Measurements from ENCODE around the gene MRPL55. TPM values are rescaled to one million over a fixed set of nuclear protein-coding genes. Genes with fewer than 3 reads are reported as not detected.
A peak's percentile ranks its signal among the peaks of the same experiment; 100 is the strongest.

The MRPL55 gene
- total RNA-seq, 1 donor from 2014 or later: 56.9 TPM

DNA sequence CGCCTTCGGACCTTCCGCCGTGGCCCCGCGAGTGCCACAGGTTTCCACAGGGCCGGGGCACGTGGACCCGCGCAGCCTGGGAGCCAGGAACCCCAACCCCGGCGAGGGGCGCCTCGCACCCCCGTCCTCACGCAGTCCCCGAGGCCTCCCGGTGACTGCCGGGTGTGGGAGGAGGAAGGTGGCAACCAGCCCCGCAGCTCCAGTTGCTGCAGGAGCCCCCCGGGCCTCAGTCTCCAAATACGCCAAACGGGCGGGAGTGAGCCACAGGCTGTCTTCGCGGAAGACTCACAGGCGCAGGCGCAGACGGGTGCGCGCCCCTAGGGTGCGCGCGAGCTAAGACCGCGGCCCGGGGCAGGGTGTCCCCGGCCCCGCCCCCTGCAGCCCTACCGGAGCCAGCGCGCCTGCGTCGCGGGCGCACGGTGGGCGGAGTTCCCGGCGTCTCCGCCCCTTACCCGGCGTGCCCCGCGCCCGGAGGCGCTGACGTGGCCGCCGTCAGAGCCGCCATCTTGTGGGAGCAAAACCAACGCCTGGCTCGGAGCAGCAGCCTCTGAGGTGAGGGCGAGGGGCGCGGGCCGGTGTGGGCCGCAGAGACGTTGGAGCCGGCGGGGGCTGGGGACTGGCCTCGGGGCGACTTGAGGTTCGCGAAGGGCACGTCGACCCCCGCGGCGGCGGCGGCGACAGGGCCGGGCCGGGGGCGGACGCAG, 26.7 kb downstream of the MRPL55 start, which contains the start of gene ARF1:
Gene ARF1, plus strand, starts transcription at position 495 of the 704 bp plus-strand sequence. CDS start 14,407 bp downstream, outside the sequence.
- DNase-seq (ENCODE audit: low spot score in 2 of 2, unreplicated experiment in 2 of 2): peak; percentile 95 to 98
- Mint-ChIP-seq H3K4me1 (peaks cover 38% of the 10 kb centered on the region), H3K36me3 (no peaks in the 10 kb centered on the region), H3K27ac (peak within 1 kb of the TSS; percentile 99), H3K27me3 (ENCODE audit: low read depth) (no peaks in the 10 kb centered on the region), H3K4me3 (peak within 1 kb of the TSS; percentile 97), H3K9me3 (no peaks in the 10 kb centered on the region)
- TF ChIP-seq CTCF (IDR thresholded peaks at IDR 0.05; ENCODE audit: unreplicated experiment): no peak

DNA sequence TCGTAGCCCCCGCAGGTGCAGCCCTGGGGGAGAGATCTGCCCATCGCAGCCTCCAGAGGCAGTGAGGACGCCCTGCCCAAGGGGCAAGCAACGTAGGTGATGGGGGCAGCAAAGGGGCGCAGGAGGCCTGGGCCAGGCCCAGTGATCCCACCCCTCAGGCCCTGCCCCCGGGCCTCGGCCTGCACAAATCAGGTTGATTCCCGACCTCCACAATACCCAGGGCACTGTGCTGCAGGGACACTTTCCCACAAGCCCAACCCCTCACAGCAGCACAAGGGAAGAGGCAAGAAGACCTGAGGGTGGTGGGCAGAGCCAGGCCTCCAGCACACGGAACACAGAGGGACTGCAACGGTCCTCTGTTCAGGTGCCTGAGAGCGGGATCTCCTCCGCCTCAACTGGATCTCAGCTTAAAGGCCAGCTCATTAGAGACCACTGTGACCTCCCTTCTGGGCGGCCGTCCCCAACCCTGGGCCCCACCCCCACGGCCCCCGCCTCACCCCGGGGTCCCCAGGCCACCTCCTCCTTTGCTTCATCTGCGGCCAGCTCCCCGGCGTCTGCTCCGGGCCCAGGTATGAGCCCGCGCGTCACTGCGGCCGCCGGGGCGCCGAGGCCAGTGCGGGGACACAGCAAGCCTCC, 27.4 kb downstream of the MRPL55 start:
- Mint-ChIP-seq H3K27ac (peak overlapping the region; percentile 61), H3K9me3 (no peaks in the 10 kb centered on the region), H3K4me1 (peaks cover 33% of the 10 kb centered on the region), H3K36me3 (no peaks in the 10 kb centered on the region), H3K4me3 (peak overlapping the region; percentile 71), H3K27me3 (ENCODE audit: low read depth) (no peaks in the 10 kb centered on the region)
- TF ChIP-seq CTCF (IDR thresholded peaks at IDR 0.05; ENCODE audit: unreplicated experiment): no peak
- peak in 1 of 2 experiments; percentile 58 for DNase-seq (ENCODE audit: low spot score in 2 of 2, unreplicated experiment in 2 of 2)

- Mint-ChIP-seq H3K36me3 (no peaks in the 10 kb centered on the region), H3K4me1 (peaks cover 30% of the 10 kb centered on the region), H3K27ac (peak overlapping the region; percentile 80), H3K4me3 (peak overlapping the region; percentile 71), H3K9me3 (no peaks in the 10 kb centered on the region), H3K27me3 (ENCODE audit: low read depth) (no peaks in the 10 kb centered on the region)
- no peak for TF ChIP-seq CTCF (IDR thresholded peaks at IDR 0.05; ENCODE audit: unreplicated experiment)
- no peak for DNase-seq (ENCODE audit: low spot score in 2 of 2, unreplicated experiment in 2 of 2)
Measured at GRCh38 chr1:228081144-228081543, 28.0 kb downstream of the MRPL55 start.

- Mint-ChIP-seq H3K9me3 (no peaks in the 10 kb centered on the region), H3K4me3 (no peak overlapping the region), H3K4me1 (peaks cover 18% of the 10 kb centered on the region), H3K27ac (no peak overlapping the region), H3K36me3 (no peaks in the 10 kb centered on the region), H3K27me3 (ENCODE audit: low read depth) (no peaks in the 10 kb centered on the region)
- no peak for TF ChIP-seq CTCF (IDR thresholded peaks at IDR 0.05; ENCODE audit: unreplicated experiment)
- DNase-seq (ENCODE audit: low spot score in 2 of 2, unreplicated experiment in 2 of 2): no peak
Measured at GRCh38 chr1:228079601-228080263, 29.4 kb downstream of the MRPL55 start.

- Mint-ChIP-seq H3K4me3 (no peak overlapping the region), H3K9me3 (no peaks in the 10 kb centered on the region), H3K36me3 (no peaks in the 10 kb centered on the region), H3K4me1 (peaks cover 13% of the 10 kb centered on the region), H3K27ac (no peak overlapping the region), H3K27me3 (ENCODE audit: low read depth) (peaks cover 4% of the 10 kb centered on the region)
- TF ChIP-seq CTCF (IDR thresholded peaks at IDR 0.05; ENCODE audit: unreplicated experiment): no peak
- no peak for DNase-seq (ENCODE audit: low spot score in 2 of 2, unreplicated experiment in 2 of 2)
Measured at GRCh38 chr1:228079013-228079412, 30.1 kb downstream of the MRPL55 start.

Measured in mesothelial cell of epicardium (in vitro differentiated cells).